HCT116 (cell line): Measurements from ENCODE around the gene TMUB1. TPM values are rescaled to one million over a fixed set of nuclear protein-coding genes. Genes with fewer than 3 reads are reported as not detected.
A peak's percentile ranks its signal among the peaks of the same experiment; 100 is the strongest.

Experiments
- ATAC-seq: fragments of 200-7000 bp; cut with Tn5 transposase; 2 replicates; pipeline ENCODE4 v1.9.1; 2020; ENCODE audit warnings: mild to moderate bottlenecking, moderate library complexity
- BruUV-seq: library from RNA; stranded (reverse); fragments of 400-500 nt; replicated peaks from 2 replicates; lab custom pipeline; 2021; lab: Mats Ljungman, UMichigan
- CTCF ChIA-PET: fragments of 300-600 bp; sonication (Branson Sonifier 250); formaldehyde crosslinking; loops from one replicate; lab custom pipeline; 2021; ENCODE audit warnings: antibody characterized with exemption; lab: Charles Lee
- POLR2A ChIA-PET: fragments of 300-600, 350-600 bp; sonication (Branson Sonifier 250); formaldehyde crosslinking; loops from one replicate; lab custom pipeline; 2021; ENCODE audit warnings: antibody characterized with exemption; lab: Charles Lee
- RAD21 ChIA-PET, 2 experiments: fragments of 300-600 bp; sonication (Branson Sonifier 250); formaldehyde crosslinking; loops; one replicate each; lab custom pipeline; 2023; ENCODE audit warnings: low total read pairs in 2 of 2; ENCODE audit not compliant: uncharacterized antibody in 2 of 2, unreplicated experiment in 2 of 2, low non-redundant PET in 1 of 2; lab: Charles Lee
- DNase-seq: peaks from one replicate; pipeline ENCODE4 v3.0.0-alpha.2; 2010; ENCODE audit warnings: low read depth, low spot score
- H2AFZ ChIP-seq: fragments of 200-600 bp; shearing (Covaris generic), sonication (generic); 2 replicates; pipeline ENCODE4 v1.6.1; 2017; ENCODE audit warnings: low read depth, mixed run types, mixed read lengths, antibody characterized with exemption, low read length; ENCODE audit not compliant: poor library complexity, severe bottlenecking
- H3K27ac ChIP-seq: 2 replicates; pipeline ENCODE4 v1.5.1; 2012; ENCODE audit warnings: low read depth, low read length
- H3K27me3 ChIP-seq: fragments of 200-600 bp; sonication (generic); 2 replicates; pipeline ENCODE4 v1.6.1; 2016; ENCODE audit warnings: mixed run types, low read length, mixed read lengths; ENCODE audit not compliant: insufficient read depth
- H3K36me3 ChIP-seq, 2 experiments: fragments of 200-500 bp in 1 of 2; fragments of 200-600 bp in 1 of 2; sonication (Bioruptor generic) in 1 of 2; sonication (generic) in 1 of 2; 2 replicates each; pipeline versions ENCODE4 v1.5.1 to v1.6.1; 2014 to 2016; ENCODE audit warnings: low read length in 2 of 2, inconsistent platforms in 1 of 2, mixed read lengths in 1 of 2, mixed run types in 1 of 2; ENCODE audit not compliant: insufficient read depth in 2 of 2, control insufficient read depth in 1 of 2
- H3K4me1 ChIP-seq, 2 experiments: fragments of 200-600 bp in 1 of 2; sonication (generic) in 1 of 2; 2 replicates each; pipeline versions ENCODE4 v1.5.1 to v1.6.1; 2012 to 2017; ENCODE audit warnings: low read length in 2 of 2, inconsistent platforms in 1 of 2, mild to moderate bottlenecking in 1 of 2, mixed read lengths in 1 of 2, mixed run types in 1 of 2, moderate library complexity in 1 of 2; ENCODE audit not compliant: insufficient read depth in 2 of 2, control insufficient read depth in 1 of 2
- H3K4me2 ChIP-seq: fragments of 200-600 bp; sonication (generic); 2 replicates; pipeline ENCODE4 v1.6.1; 2017; ENCODE audit warnings: mixed run types, low read length, mixed read lengths
- H3K4me3 ChIP-seq, 2 experiments: fragments of 200-600 bp in 1 of 2; sonication (generic) in 1 of 2; replicated peaks in 1 of 2; 2 replicates each; pipeline ENCODE4 v1.5.1; 2011 to 2016; ENCODE audit warnings: low read length in 2 of 2, control low read depth in 1 of 2, low read depth in 1 of 2, mild to moderate bottlenecking in 1 of 2, mixed read lengths in 1 of 2, mixed run types in 1 of 2
- H3K79me2 ChIP-seq: fragments of 200-600 bp; sonication (generic); 2 replicates; pipeline ENCODE4 v1.6.1; 2017; ENCODE audit warnings: mild to moderate bottlenecking, mixed run types, low read length, moderate library complexity, mixed read lengths; ENCODE audit not compliant: insufficient read depth
- H3K9ac ChIP-seq: fragments of 200-600 bp; sonication (generic); 2 replicates; pipeline ENCODE4 v1.6.1; 2016; ENCODE audit warnings: low read length, mixed read lengths
- H3K9me2 ChIP-seq: fragments of 200-600 bp; sonication (generic), shearing (Covaris generic); 2 replicates; pipeline ENCODE4 v1.6.1; 2017; ENCODE audit warnings: mixed run types, mild to moderate bottlenecking, moderate library complexity; ENCODE audit not compliant: insufficient read depth
- H3K9me3 ChIP-seq, 2 experiments: fragments of 200-500 bp in 1 of 2; fragments of 200-600 bp in 1 of 2; sonication (Bioruptor generic) in 1 of 2; sonication (generic) in 1 of 2; 2 replicates each; pipeline ENCODE4 v1.6.1; 2014 to 2017; ENCODE audit warnings: low read length in 2 of 2, mixed read lengths in 2 of 2, inconsistent platforms in 1 of 2, low read depth in 1 of 2, mild to moderate bottlenecking in 1 of 2, mixed run types in 1 of 2, moderate library complexity in 1 of 2; ENCODE audit not compliant: control insufficient read depth in 1 of 2, insufficient read depth in 1 of 2
- H4K20me1 ChIP-seq: fragments of 200-600 bp; sonication (generic), shearing (Covaris generic); 2 replicates; pipeline ENCODE4 v1.6.1; 2017; ENCODE audit warnings: mixed run types, mild to moderate bottlenecking, moderate library complexity; ENCODE audit not compliant: insufficient read depth
- CTCF ChIP-seq, 3 experiments: fragments of 200-600 bp in 1 of 3; sonication (generic) in 1 of 3; IDR thresholded peaks in 2 of 3; conservative IDR thresholded peaks in 1 of 3; 2 replicates each; pipeline ENCODE4 v1.5.1; 2012 to 2017; ENCODE audit warnings: low read depth in 2 of 3, low read length in 2 of 3, antibody characterized with exemption in 1 of 3, borderline replicate concordance in 1 of 3, control low read depth in 1 of 3, mild to moderate bottlenecking in 1 of 3, mixed read lengths in 1 of 3, mixed run types in 1 of 3, moderate library complexity in 1 of 3; ENCODE audit not compliant: insufficient read depth in 1 of 3
- EGR1 ChIP-seq: IDR thresholded peaks from 2 replicates; pipeline ENCODE4 v1.6.1; 2012; ENCODE audit warnings: low read depth
- ELF1 ChIP-seq: IDR thresholded peaks from 2 replicates; pipeline ENCODE4 v1.6.1; 2012; ENCODE audit warnings: low read depth, borderline replicate concordance
- EZH2phosphoT487 ChIP-seq: fragments of 200-600 bp; IDR thresholded peaks from 2 replicates; pipeline ENCODE4 v1.6.1; 2018; ENCODE audit warnings: antibody characterized with exemption, borderline replicate concordance
- MAX ChIP-seq: IDR thresholded peaks from 2 replicates; pipeline ENCODE4 v1.6.1; 2012
- POLR2A ChIP-seq: IDR thresholded peaks from 2 replicates; pipeline ENCODE4 v1.7.0; 2011; ENCODE audit warnings: borderline replicate concordance; ENCODE audit not compliant: insufficient read depth, insufficient read length; ENCODE audit errors: extremely low read depth
- RAD21 ChIP-seq: IDR thresholded peaks from 2 replicates; pipeline ENCODE4 v1.6.1; 2012; ENCODE audit warnings: low read depth, mild to moderate bottlenecking
- REST ChIP-seq: IDR thresholded peaks from 2 replicates; pipeline ENCODE4 v1.6.1; 2012; ENCODE audit warnings: low read depth
- SRF ChIP-seq: IDR thresholded peaks from 2 replicates; pipeline ENCODE4 v1.6.1; 2012; ENCODE audit warnings: low read depth
- ZFX ChIP-seq: fragments of 450-650 bp; IDR thresholded peaks from 2 replicates; pipeline ENCODE4 v1.6.1; 2017
- ZNF274 ChIP-seq: fragments of 200-500 bp; sonication (Bioruptor generic); IDR thresholded peaks from 2 replicates; pipeline ENCODE4 v1.6.1; 2014; ENCODE audit warnings: mild to moderate bottlenecking, low read depth, low read length, inconsistent platforms
- intact Hi-C: fragments of 100-400 bp; cut with micrococcal nuclease; formaldehyde crosslinking; loops from 2 replicates; pipeline ENCODE4 v1.10.0; 2022
- total RNA-seq: library from RNA; stranded (reverse); gene quantifications from one replicate; pipeline ENCODE4 v1.2.1, GENCODE V29; 2021; ENCODE audit not compliant: unreplicated experiment

Gene TMUB1
- total RNA-seq, 1 experiment from 2014 or later, result 75.8 TPM

- Histone ChIP-seq H3K9ac (peak overlapping the region; percentile 64), H3K36me3 (peaks cover 4 to 18% of the 10 kb centered on the region in 2 experiments; a peak in 3 of 4 replicates), H3K4me2 (peak overlapping the region; percentile 99), H3K27me3 (no peaks in the 10 kb centered on the region), H3K4me3 (peak overlapping the region; percentile 48 to 68), H3K27ac (peak overlapping the region; percentile 82), H3K9me2 (no peaks in the 10 kb centered on the region)
- intact Hi-C loops, result no loop called here
- CTCF ChIA-PET, result interaction anchor here (0.8 to 1.7 kb wide), 5 partner anchors 9 to 150 kb away, joined by 3 to 5 read pairs (median 3); no protein-coding TSS in a partner anchor
- DNase-seq (no peak), ATAC-seq (no peak)
- TF ChIP-seq SRF (no peak), EZH2phosphoT487 (no peak), CTCF (IDR thresholded peaks at IDR 0.05 in 2 of 3, conservative IDR thresholded peaks at IDR 0.05 in 1 of 3; ENCODE audit: borderline replicate concordance in 1 of 3, insufficient read depth in 1 of 3, low read depth in 2 of 3, low read length in 2 of 3) (no peak), ZNF274 (no peak), MAX (no peak), EGR1 (no peak), ZFX (no peak), POLR2A (no peak), RAD21 (no peak), REST (no peak), ELF1 (no peak)
- TF ChIP-seq, all 23 proteins: peak for 0
- Histone ChIP-seq H3K79me2 (peaks cover 71% of the 10 kb centered on the region), H4K20me1 (no peaks in the 10 kb centered on the region; the same call in 1 of the 2 replicates), H2AFZ (no peak overlapping the region), H3K9me3 (no peaks in the 10 kb centered on the region), H3K4me1 (peaks cover 33 to 58% of the 10 kb centered on the region in 2 experiments)
- no TSS peak for BruUV-seq
- POLR2A ChIA-PET, result interaction anchor here (1.0 to 1.4 kb wide), 4 partner anchors 30 to 54 kb away, joined by 3 to 7 read pairs (median 4); partner anchors contain the start of gene AGAP3
- RAD21 ChIA-PET, result no interaction called here
Measured at GRCh38 chr7:151115121-151115835, 32.0 kb upstream of the TMUB1 start.
